ENCODE measurements around the gene IFNAR2.

The IFNAR2 gene

GRCh38 chr21:33198346-33199099 is 31.2 kb upstream of the IFNAR2 start:
- no peak for DNase-seq (ENCODE audit: extremely low spot score)
- POLR2A ChIA-PET = no interaction called here
- TF ChIP-seq PKNOX1 (IDR thresholded peaks at IDR 0.05) (no peak), CTBP1 (IDR thresholded peaks at IDR 0.05; ENCODE audit: borderline replicate concordance) (no peak), FOXA1 (IDR thresholded peaks at IDR 0.05) (no peak), NFRKB (IDR thresholded peaks at IDR 0.05) (no peak), TARDBP (IDR thresholded peaks at IDR 0.05) (no peak), FOXM1 (IDR thresholded peaks at IDR 0.05; ENCODE audit: borderline replicate concordance) (no peak), HDGF (IDR thresholded peaks at IDR 0.05; ENCODE audit: borderline replicate concordance) (no peak), L3MBTL2 (conservative IDR thresholded peaks at IDR 0.05) (no peak), FOXK2 (IDR thresholded peaks at IDR 0.05) (no peak), LEF1 (IDR thresholded peaks at IDR 0.05; ENCODE audit: borderline replicate concordance) (no peak)
- CTCF ChIA-PET = interaction anchor here (1.1 to 1.9 kb wide), 2 partner anchors 163 to 204 kb away, joined by 3 to 7 read pairs; no protein-coding TSS in a partner anchor

GRCh38 chr21:33199100-33199464 is 30.7 kb upstream of the IFNAR2 start:
- ChIA-PET CTCF (interaction anchor here (1.1 kb wide), 1 partner anchor 162 kb away, joined by 3 read pairs; no protein-coding TSS in a partner anchor), POLR2A (no interaction called here)
- no peak for DNase-seq (ENCODE audit: extremely low spot score)
- no peak for TF ChIP-seq PKNOX1 (IDR thresholded peaks at IDR 0.05)
- TF ChIP-seq ELF4 (IDR thresholded peaks at IDR 0.05) = no peak
- TF ChIP-seq ARNT (IDR thresholded peaks at IDR 0.05) = no peak
- no peak for TF ChIP-seq TARDBP (IDR thresholded peaks at IDR 0.05)
- no peak for TF ChIP-seq FOXA1 (IDR thresholded peaks at IDR 0.05)

- ChIA-PET CTCF (interaction anchor here (0.6 to 1.1 kb wide), 6 partner anchors 178 to 373 kb away, joined by 3 to 14 read pairs (median 3); no protein-coding TSS in a partner anchor), POLR2A (interaction anchor here (0.6 to 1.0 kb wide), 2 partner anchors 125 to 162 kb away, joined by 5 to 7 read pairs; partner anchors contain the start of gene IFNAR1)
- TF ChIP-seq L3MBTL2 (conservative IDR thresholded peaks at IDR 0.05) (no peak), ARNT (IDR thresholded peaks at IDR 0.05) (no peak), HDGF (IDR thresholded peaks at IDR 0.05; ENCODE audit: borderline replicate concordance) (no peak)
- DNase-seq (ENCODE audit: extremely low spot score) = peak; percentile 81
Observed at GRCh38 chr21:33199516-33200217, 30.1 kb upstream of the IFNAR2 start.

- no peak for TF ChIP-seq NFRKB (IDR thresholded peaks at IDR 0.05)
- TF ChIP-seq BHLHE40 (IDR thresholded peaks at IDR 0.05; ENCODE audit: borderline replicate concordance) = no peak
- TF ChIP-seq ARNT (IDR thresholded peaks at IDR 0.05) = no peak
- no peak for TF ChIP-seq LEF1 (IDR thresholded peaks at IDR 0.05; ENCODE audit: borderline replicate concordance)
- TF ChIP-seq SP1 (IDR thresholded peaks at IDR 0.05) = no peak
- no peak for TF ChIP-seq FOXM1 (IDR thresholded peaks at IDR 0.05; ENCODE audit: borderline replicate concordance)
- no peak for TF ChIP-seq PKNOX1 (IDR thresholded peaks at IDR 0.05)
- TF ChIP-seq TARDBP (IDR thresholded peaks at IDR 0.05) = no peak
- no peak for TF ChIP-seq ELF4 (IDR thresholded peaks at IDR 0.05)
- TF ChIP-seq HDGF (IDR thresholded peaks at IDR 0.05; ENCODE audit: borderline replicate concordance) = no peak
- no peak for TF ChIP-seq FOXA1 (IDR thresholded peaks at IDR 0.05)
- TF ChIP-seq FOXK2 (IDR thresholded peaks at IDR 0.05) = no peak
- TF ChIP-seq SUZ12 (IDR thresholded peaks at IDR 0.05) = no peak
- TF ChIP-seq L3MBTL2 (conservative IDR thresholded peaks at IDR 0.05) = no peak
- TF ChIP-seq ZNF384 (IDR thresholded peaks at IDR 0.05) = no peak
- no peak for TF ChIP-seq CTBP1 (IDR thresholded peaks at IDR 0.05; ENCODE audit: borderline replicate concordance)
- DNase-seq (ENCODE audit: extremely low spot score) = no peak
- POLR2A ChIA-PET = no interaction called here
- CTCF ChIA-PET = no interaction called here
Observed at GRCh38 chr21:33201956-33202355, 27.8 kb upstream of the IFNAR2 start.

GRCh38 chr21:33202464-33203363 is 27.0 kb upstream of the IFNAR2 start:
- ChIA-PET CTCF (no interaction called here), POLR2A (no interaction called here)
- DNase-seq (ENCODE audit: extremely low spot score) = no peak
- TF ChIP-seq BHLHE40 (IDR thresholded peaks at IDR 0.05; ENCODE audit: borderline replicate concordance) (no peak), L3MBTL2 (conservative IDR thresholded peaks at IDR 0.05) (no peak), LEF1 (IDR thresholded peaks at IDR 0.05; ENCODE audit: borderline replicate concordance) (no peak), CTBP1 (IDR thresholded peaks at IDR 0.05; ENCODE audit: borderline replicate concordance) (no peak), ZNF384 (IDR thresholded peaks at IDR 0.05) (no peak), NFRKB (IDR thresholded peaks at IDR 0.05) (no peak), HDGF (IDR thresholded peaks at IDR 0.05; ENCODE audit: borderline replicate concordance) (no peak), FOXM1 (IDR thresholded peaks at IDR 0.05; ENCODE audit: borderline replicate concordance) (no peak), FOXA1 (IDR thresholded peaks at IDR 0.05) (no peak), ELF4 (IDR thresholded peaks at IDR 0.05) (no peak), FOXK2 (IDR thresholded peaks at IDR 0.05) (no peak)
